HEK293 (cell line): ENCODE measurements around the gene WRAP73.
A peak's percentile ranks its signal among the peaks of the same experiment; 100 is the strongest.

Source experiments
- BCL11A ChIP-seq: fragments of 450-650 bp; formaldehyde crosslinking; IDR thresholded peaks from 2 replicates; pipeline ENCODE4 v1.5.1; 2016; ENCODE audit warnings: low read depth, missing biosample characterization, missing genetic modification characterization
- BCL11B ChIP-seq: fragments of 450-650 bp; formaldehyde crosslinking; IDR thresholded peaks from 2 replicates; pipeline ENCODE4 v1.5.1; 2016; ENCODE audit warnings: low read depth, missing biosample characterization, missing genetic modification characterization
- GLIS2 ChIP-seq: fragments of 450-650 bp; formaldehyde crosslinking; IDR thresholded peaks from 2 replicates; pipeline ENCODE4 v1.5.1; 2016; ENCODE audit warnings: missing biosample characterization, missing genetic modification characterization
- HOXD13 ChIP-seq: sonication (generic); formaldehyde crosslinking; IDR thresholded peaks from 2 replicates; pipeline ENCODE4 v1.8.0; 2022; ENCODE audit warnings: missing genetic modification reagents, borderline replicate concordance
- OSR2 ChIP-seq: fragments of 450-650 bp; formaldehyde crosslinking; IDR thresholded peaks from 2 replicates; pipeline ENCODE4 v1.5.1; 2016; ENCODE audit warnings: missing biosample characterization, missing genetic modification characterization
- SP7 ChIP-seq: fragments of 450-650 bp; formaldehyde crosslinking; IDR thresholded peaks from 2 replicates; pipeline ENCODE4 v1.5.1; 2016; ENCODE audit warnings: missing biosample characterization, missing genetic modification characterization
- YY2 ChIP-seq: fragments of 450-650 bp; formaldehyde crosslinking; IDR thresholded peaks from 2 replicates; pipeline ENCODE4 v1.5.1; 2016; ENCODE audit warnings: missing biosample characterization, missing genetic modification characterization
- ZBTB21 ChIP-seq: fragments of 450-650 bp; formaldehyde crosslinking; IDR thresholded peaks from 2 replicates; pipeline ENCODE4 v1.5.1; 2017; ENCODE audit warnings: missing biosample characterization, missing genetic modification characterization
- ZEB2 ChIP-seq: fragments of 450-650 bp; formaldehyde crosslinking; IDR thresholded peaks from 2 replicates; pipeline ENCODE4 v1.5.1; 2016; ENCODE audit warnings: missing biosample characterization, missing genetic modification characterization
- ZFP69B ChIP-seq: fragments of 450-650 bp; formaldehyde crosslinking; IDR thresholded peaks from 2 replicates; pipeline ENCODE4 v1.5.1; 2016; ENCODE audit warnings: missing biosample characterization, missing genetic modification characterization
- ZNF133 ChIP-seq: fragments of 450-650 bp; formaldehyde crosslinking; IDR thresholded peaks from 2 replicates; pipeline ENCODE4 v1.5.1; 2016; ENCODE audit warnings: missing biosample characterization, missing genetic modification characterization
- ZNF155 ChIP-seq: fragments of 450-650 bp; formaldehyde crosslinking; IDR thresholded peaks from 2 replicates; pipeline ENCODE4 v1.5.1; 2016; ENCODE audit warnings: missing biosample characterization, missing genetic modification characterization
- ZNF184 ChIP-seq: fragments of 450-650 bp; IDR thresholded peaks from 2 replicates; pipeline ENCODE4 v1.5.1; 2018; ENCODE audit warnings: missing biosample characterization, mild to moderate bottlenecking, missing genetic modification characterization
- ZNF221 ChIP-seq: fragments of 450-650 bp; formaldehyde crosslinking; IDR thresholded peaks from 2 replicates; pipeline ENCODE4 v1.5.1; 2017; ENCODE audit warnings: missing biosample characterization, missing genetic modification characterization, borderline replicate concordance
- ZNF24 ChIP-seq: fragments of 450-650 bp; formaldehyde crosslinking; IDR thresholded peaks from 2 replicates; pipeline ENCODE4 v1.5.1; 2016; ENCODE audit warnings: missing biosample characterization, missing genetic modification characterization
- ZNF324 ChIP-seq: fragments of 450-650 bp; formaldehyde crosslinking; IDR thresholded peaks from 2 replicates; pipeline ENCODE4 v1.5.1; 2016; ENCODE audit warnings: missing biosample characterization, missing genetic modification characterization
- ZNF350 ChIP-seq: fragments of 450-650 bp; formaldehyde crosslinking; IDR thresholded peaks from 2 replicates; pipeline ENCODE4 v1.5.0; 2017; ENCODE audit warnings: missing biosample characterization, mild to moderate bottlenecking, missing genetic modification characterization
- ZNF549 ChIP-seq: fragments of 450-650 bp; IDR thresholded peaks from 2 replicates; pipeline ENCODE4 v1.5.1; 2018; ENCODE audit warnings: missing biosample characterization, missing genetic modification characterization, mild to moderate bottlenecking, inconsistent platforms, moderate library complexity
- ZNF561 ChIP-seq: fragments of 450-650 bp; IDR thresholded peaks from 2 replicates; pipeline ENCODE4 v1.5.1; 2018; ENCODE audit warnings: missing biosample characterization, missing genetic modification characterization, borderline replicate concordance
- ZNF600 ChIP-seq: fragments of 450-650 bp; formaldehyde crosslinking; IDR thresholded peaks from 2 replicates; pipeline ENCODE4 v1.5.1; 2016; ENCODE audit warnings: missing biosample characterization, missing genetic modification characterization
- ZNF664 ChIP-seq: fragments of 450-650 bp; formaldehyde crosslinking; IDR thresholded peaks from 2 replicates; pipeline ENCODE4 v1.5.1; 2016; ENCODE audit warnings: missing biosample characterization, missing genetic modification characterization
- ZNF776 ChIP-seq: fragments of 450-650 bp; formaldehyde crosslinking; IDR thresholded peaks from 2 replicates; pipeline ENCODE4 v1.5.0; 2017; ENCODE audit warnings: missing biosample characterization, missing genetic modification characterization, borderline replicate concordance
- ZNF785 ChIP-seq: fragments of 450-650 bp; formaldehyde crosslinking; IDR thresholded peaks from 2 replicates; pipeline ENCODE4 v1.5.1; 2016; ENCODE audit warnings: missing biosample characterization, missing genetic modification characterization
- ZNF792 ChIP-seq: fragments of 450-650 bp; formaldehyde crosslinking; IDR thresholded peaks from 2 replicates; pipeline ENCODE4 v1.5.1; 2016; ENCODE audit warnings: missing biosample characterization, missing genetic modification characterization
- ZSCAN30 ChIP-seq: fragments of 450-650 bp; IDR thresholded peaks from 2 replicates; pipeline ENCODE4 v1.5.1; 2018; ENCODE audit warnings: missing biosample characterization, mild to moderate bottlenecking, missing genetic modification characterization, moderate library complexity
- TF ChIP-seq, protein P1 (sequence below): fragments of 450-650 bp; formaldehyde crosslinking; IDR thresholded peaks from 2 replicates; pipeline ENCODE4 v1.5.1; 2016; ENCODE audit warnings: missing biosample characterization, missing genetic modification characterization
- TF ChIP-seq, protein P2 (sequence below): fragments of 450-650 bp; formaldehyde crosslinking; conservative IDR thresholded peaks from 2 replicates; pipeline ENCODE4 v1.5.1; 2016; ENCODE audit warnings: low read depth, missing biosample characterization, missing genetic modification characterization
- TF ChIP-seq, protein P3 (sequence below): fragments of 450-650 bp; formaldehyde crosslinking; IDR thresholded peaks from 2 replicates; pipeline ENCODE4 v1.5.1; 2016; ENCODE audit warnings: missing biosample characterization, missing genetic modification characterization
- TF ChIP-seq, protein P4 (sequence below): fragments of 450-650 bp; formaldehyde crosslinking; IDR thresholded peaks from 2 replicates; pipeline ENCODE4 v1.5.1; 2016; ENCODE audit warnings: missing biosample characterization, missing genetic modification characterization
- TF ChIP-seq, protein P5 (sequence below): fragments of 450-650 bp; formaldehyde crosslinking; IDR thresholded peaks from 2 replicates; pipeline ENCODE4 v1.5.1; 2016; ENCODE audit warnings: missing biosample characterization, missing genetic modification characterization

Gene WRAP73

DNA sequence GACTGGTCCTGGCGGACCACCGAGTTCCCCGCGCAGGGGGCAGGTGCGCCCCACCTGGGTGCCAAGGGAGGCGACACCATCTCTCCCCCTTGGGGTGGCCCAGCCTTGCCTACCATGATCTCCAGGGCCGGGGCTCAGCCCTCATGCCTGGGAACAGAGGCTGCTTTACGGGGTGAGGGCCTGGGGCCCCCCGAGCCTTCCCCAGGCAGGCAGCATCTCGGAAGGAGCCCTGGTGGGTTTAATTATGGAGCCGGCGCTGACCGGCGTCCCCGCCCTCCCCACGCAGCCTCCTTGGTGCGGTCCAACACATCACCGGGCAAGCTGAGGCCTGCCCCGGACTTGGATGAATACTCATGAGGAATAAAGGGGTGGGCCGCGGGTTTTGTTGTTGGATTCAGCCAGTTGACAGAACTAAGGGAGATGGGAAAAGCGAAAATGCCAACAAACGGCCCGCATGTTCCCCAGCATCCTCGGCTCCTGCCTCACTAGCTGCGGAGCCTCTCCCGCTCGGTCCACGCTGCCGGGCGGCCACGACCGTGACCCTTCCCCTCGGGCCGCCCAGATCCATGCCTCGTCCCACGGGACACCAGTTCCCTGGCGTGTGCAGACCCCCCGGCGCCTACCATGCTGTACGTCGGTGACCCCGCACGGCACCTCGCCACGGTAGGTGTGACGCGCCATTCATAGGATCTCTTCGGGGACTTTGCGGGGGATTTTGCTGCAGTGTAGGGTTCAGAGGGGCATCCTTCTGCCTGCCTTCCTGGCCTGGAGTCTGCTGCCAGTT lies 40.6 kb upstream of the WRAP73 start (continued):
- TF ChIP-seq, protein P1, sequence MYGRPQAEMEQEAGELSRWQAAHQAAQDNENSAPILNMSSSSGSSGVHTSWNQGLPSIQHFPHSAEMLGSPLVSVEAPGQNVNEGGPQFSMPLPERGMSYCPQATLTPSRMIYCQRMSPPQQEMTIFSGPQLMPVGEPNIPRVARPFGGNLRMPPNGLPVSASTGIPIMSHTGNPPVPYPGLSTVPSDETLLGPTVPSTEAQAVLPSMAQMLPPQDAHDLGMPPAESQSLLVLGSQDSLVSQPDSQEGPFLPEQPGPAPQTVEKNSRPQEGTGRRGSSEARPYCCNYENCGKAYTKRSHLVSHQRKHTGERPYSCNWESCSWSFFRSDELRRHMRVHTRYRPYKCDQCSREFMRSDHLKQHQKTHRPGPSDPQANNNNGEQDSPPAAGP (tag by site-specific recombination): peak; percentile 34; the same call in 1 of the 2 replicates
- TF ChIP-seq SP7 (tag by site-specific recombination) (no peak), BCL11B (tag by site-specific recombination) (no peak), ZNF785 (tag by site-specific recombination) (no peak), ZNF184 (tag by site-specific recombination) (no peak), ZNF664 (tag by site-specific recombination) (no peak), ZNF155 (no peak), ZNF549 (tag by site-specific recombination) (no peak), ZNF350 (tag by site-specific recombination) (no peak), BCL11A (no peak), ZFP69B (tag by site-specific recombination) (no peak), ZNF133 (tag by site-specific recombination) (no peak), ZNF776 (no peak), ZNF600 (tag by site-specific recombination) (peak; percentile 63), ZNF221 (tag by site-specific recombination) (no peak), ZBTB21 (tag by site-specific recombination) (no peak), ZSCAN30 (tag by site-specific recombination) (no peak), GLIS2 (tag by site-specific recombination) (peak; percentile 74), ZNF792 (tag by site-specific recombination) (no peak), OSR2 (tag by site-specific recombination) (no peak), HOXD13 (no peak), ZEB2 (tag by site-specific recombination) (peak; percentile 49), ZNF24 (tag by site-specific recombination) (no peak), ZNF324 (tag by site-specific recombination) (no peak), YY2 (tag by site-specific recombination) (no peak), ZNF561 (tag by site-specific recombination) (0 out of 2 replicates have a peak, but pooled peaks have one; percentile 35)
- TF ChIP-seq, protein P2, sequence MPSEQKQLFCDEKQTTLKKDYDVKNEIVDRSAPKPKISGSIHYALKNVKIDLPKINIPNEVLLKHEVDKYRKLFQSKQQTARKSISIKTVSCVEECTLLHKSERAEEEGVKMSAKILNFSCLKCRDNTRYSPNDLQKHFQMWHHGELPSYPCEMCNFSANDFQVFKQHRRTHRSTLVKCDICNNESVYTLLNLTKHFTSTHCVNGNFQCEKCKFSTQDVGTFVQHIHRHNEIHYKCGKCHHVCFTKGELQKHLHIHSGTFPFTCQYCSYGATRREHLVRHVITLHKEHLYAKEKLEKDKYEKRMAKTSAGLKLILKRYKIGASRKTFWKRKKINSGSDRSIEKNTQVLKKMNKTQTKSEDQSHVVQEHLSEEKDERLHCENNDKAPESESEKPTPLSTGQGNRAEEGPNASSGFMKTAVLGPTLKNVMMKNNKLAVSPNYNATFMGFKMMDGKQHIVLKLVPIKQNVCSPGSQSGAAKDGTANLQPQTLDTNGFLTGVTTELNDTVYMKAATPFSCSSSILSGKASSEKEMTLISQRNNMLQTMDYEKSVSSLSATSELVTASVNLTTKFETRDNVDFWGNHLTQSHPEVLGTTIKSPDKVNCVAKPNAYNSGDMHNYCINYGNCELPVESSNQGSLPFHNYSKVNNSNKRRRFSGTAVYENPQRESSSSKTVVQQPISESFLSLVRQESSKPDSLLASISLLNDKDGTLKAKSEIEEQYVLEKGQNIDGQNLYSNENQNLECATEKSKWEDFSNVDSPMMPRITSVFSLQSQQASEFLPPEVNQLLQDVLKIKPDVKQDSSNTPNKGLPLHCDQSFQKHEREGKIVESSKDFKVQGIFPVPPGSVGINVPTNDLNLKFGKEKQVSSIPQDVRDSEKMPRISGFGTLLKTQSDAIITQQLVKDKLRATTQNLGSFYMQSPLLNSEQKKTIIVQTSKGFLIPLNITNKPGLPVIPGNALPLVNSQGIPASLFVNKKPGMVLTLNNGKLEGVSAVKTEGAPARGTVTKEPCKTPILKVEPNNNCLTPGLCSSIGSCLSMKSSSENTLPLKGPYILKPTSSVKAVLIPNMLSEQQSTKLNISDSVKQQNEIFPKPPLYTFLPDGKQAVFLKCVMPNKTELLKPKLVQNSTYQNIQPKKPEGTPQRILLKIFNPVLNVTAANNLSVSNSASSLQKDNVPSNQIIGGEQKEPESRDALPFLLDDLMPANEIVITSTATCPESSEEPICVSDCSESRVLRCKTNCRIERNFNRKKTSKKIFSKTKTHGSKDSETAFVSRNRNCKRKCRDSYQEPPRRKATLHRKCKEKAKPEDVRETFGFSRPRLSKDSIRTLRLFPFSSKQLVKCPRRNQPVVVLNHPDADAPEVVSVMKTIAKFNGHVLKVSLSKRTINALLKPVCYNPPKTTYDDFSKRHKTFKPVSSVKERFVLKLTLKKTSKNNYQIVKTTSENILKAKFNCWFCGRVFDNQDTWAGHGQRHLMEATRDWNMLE (tag by site-specific recombination): no peak
- TF ChIP-seq, protein P3, sequence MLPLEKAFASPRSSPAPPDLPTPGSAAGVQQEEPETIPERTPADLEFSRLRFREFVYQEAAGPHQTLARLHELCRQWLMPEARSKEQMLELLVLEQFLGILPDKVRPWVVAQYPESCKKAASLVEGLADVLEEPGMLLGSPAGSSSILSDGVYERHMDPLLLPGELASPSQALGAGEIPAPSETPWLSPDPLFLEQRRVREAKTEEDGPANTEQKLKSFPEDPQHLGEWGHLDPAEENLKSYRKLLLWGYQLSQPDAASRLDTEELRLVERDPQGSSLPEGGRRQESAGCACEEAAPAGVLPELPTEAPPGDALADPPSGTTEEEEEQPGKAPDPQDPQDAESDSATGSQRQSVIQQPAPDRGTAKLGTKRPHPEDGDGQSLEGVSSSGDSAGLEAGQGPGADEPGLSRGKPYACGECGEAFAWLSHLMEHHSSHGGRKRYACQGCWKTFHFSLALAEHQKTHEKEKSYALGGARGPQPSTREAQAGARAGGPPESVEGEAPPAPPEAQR (tag by site-specific recombination): no peak
- TF ChIP-seq, protein P4, sequence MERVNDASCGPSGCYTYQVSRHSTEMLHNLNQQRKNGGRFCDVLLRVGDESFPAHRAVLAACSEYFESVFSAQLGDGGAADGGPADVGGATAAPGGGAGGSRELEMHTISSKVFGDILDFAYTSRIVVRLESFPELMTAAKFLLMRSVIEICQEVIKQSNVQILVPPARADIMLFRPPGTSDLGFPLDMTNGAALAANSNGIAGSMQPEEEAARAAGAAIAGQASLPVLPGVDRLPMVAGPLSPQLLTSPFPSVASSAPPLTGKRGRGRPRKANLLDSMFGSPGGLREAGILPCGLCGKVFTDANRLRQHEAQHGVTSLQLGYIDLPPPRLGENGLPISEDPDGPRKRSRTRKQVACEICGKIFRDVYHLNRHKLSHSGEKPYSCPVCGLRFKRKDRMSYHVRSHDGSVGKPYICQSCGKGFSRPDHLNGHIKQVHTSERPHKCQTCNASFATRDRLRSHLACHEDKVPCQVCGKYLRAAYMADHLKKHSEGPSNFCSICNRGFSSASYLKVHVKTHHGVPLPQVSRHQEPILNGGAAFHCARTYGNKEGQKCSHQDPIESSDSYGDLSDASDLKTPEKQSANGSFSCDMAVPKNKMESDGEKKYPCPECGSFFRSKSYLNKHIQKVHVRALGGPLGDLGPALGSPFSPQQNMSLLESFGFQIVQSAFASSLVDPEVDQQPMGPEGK: peak; percentile 57
- TF ChIP-seq, protein P5, sequence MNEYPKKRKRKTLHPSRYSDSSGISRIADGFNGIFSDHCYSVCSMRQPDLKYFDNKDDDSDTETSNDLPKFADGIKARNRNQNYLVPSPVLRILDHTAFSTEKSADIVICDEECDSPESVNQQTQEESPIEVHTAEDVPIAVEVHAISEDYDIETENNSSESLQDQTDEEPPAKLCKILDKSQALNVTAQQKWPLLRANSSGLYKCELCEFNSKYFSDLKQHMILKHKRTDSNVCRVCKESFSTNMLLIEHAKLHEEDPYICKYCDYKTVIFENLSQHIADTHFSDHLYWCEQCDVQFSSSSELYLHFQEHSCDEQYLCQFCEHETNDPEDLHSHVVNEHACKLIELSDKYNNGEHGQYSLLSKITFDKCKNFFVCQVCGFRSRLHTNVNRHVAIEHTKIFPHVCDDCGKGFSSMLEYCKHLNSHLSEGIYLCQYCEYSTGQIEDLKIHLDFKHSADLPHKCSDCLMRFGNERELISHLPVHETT: no peak
